Measurements from ENCODE around the gene NUP54.

GRCh38 chr4:76177709-76178108 lies 29.5 kb upstream of the NUP54 start:
- TF ChIP-seq SIN3A (conservative IDR thresholded peaks at IDR 0.05 in 1 of 2, IDR thresholded peaks at IDR 0.05 in 1 of 2; ENCODE audit: low read depth in 1 of 2, low read length in 2 of 2) (no peak), SRF (IDR thresholded peaks at IDR 0.05; ENCODE audit: low read depth, low read length) (no peak), KDM5A (IDR thresholded peaks at IDR 0.05; ENCODE audit: low read length) (no peak), POLR2AphosphoS5 (IDR thresholded peaks at IDR 0.05; ENCODE audit: low read depth, low read length) (no peak), BCL11A (IDR thresholded peaks at IDR 0.05; ENCODE audit: low read depth in 2 of 2, low read length in 2 of 2) (no peak), ZNF274 (IDR thresholded peaks at IDR 0.05; ENCODE audit: borderline replicate concordance, extremely low read depth, low read length) (no peak), CTCF (IDR thresholded peaks at IDR 0.05; ENCODE audit: control extremely low read depth in 1 of 3, insufficient read depth in 1 of 3, low read depth in 1 of 3, low read length in 3 of 3) (no peak), EZH2 (IDR thresholded peaks at IDR 0.05; ENCODE audit: low read depth, low read length, severe bottlenecking) (no peak), TCF12 (IDR thresholded peaks at IDR 0.05; ENCODE audit: low read depth, low read length) (no peak), PHF8 (conservative IDR thresholded peaks at IDR 0.05; ENCODE audit: low read depth, low read length) (no peak)

All from H1 (cell line).